Stimulated activated CD8-positive, alpha-beta memory T cell treated with anti-CD3 and anti-CD28 coated beads, Interleukin-2, amount 100 ng/mL, for 48 hours (primary cell): ENCODE results near the gene PRDM15.

ENCODE experiments used
- DNase-seq, 2 donors: peaks; one replicate each; pipeline ENCODE4 v3.0.0-alpha.2; 2020; ENCODE audit warnings: low read depth in 2 of 2

The PRDM15 gene

GRCh38 chr21:41840880-41841279, 38.3 kb downstream of the PRDM15 start:
- no peak for DNase-seq

- DNase-seq: no peak
These were observed 39.6 kb downstream of the PRDM15 start for GRCh38 chr21:41839387-41840000.

- DNase-seq: no peak
These were observed 41.3 kb downstream of the PRDM15 start for GRCh38 chr21:41837756-41838297.

GRCh38 chr21:41836166-41837015, 42.8 kb downstream of the PRDM15 start:
- DNase-seq: no peak

- no peak for DNase-seq
These were observed 43.4 kb downstream of the PRDM15 start for GRCh38 chr21:41835711-41836154.

- no peak for DNase-seq
These were observed 44.0 kb downstream of the PRDM15 start for GRCh38 chr21:41834926-41835663.

- DNase-seq: no peak
These were observed 44.8 kb downstream of the PRDM15 start for GRCh38 chr21:41834252-41834925.

- DNase-seq: no peak
These were observed 45.5 kb downstream of the PRDM15 start for GRCh38 chr21:41833497-41834115.

- DNase-seq: no peak
These were observed 46.3 kb downstream of the PRDM15 start for GRCh38 chr21:41832596-41833496.

- DNase-seq: no peak
These were observed 47.1 kb downstream of the PRDM15 start for GRCh38 chr21:41831866-41832595.

- no peak for DNase-seq
These were observed 47.7 kb downstream of the PRDM15 start for GRCh38 chr21:41831453-41831831.

GRCh38 chr21:41830764-41831452, 48.2 kb downstream of the PRDM15 start:
- DNase-seq: no peak

- no peak for DNase-seq
These were observed 48.9 kb downstream of the PRDM15 start for GRCh38 chr21:41830145-41830707.

- no peak for DNase-seq
These were observed 50.2 kb downstream of the PRDM15 start for GRCh38 chr21:41828884-41829360.

GRCh38 chr21:41827951-41828883, 50.9 kb downstream of the PRDM15 start:
- DNase-seq: no peak

GRCh38 chr21:41825881-41826280, 53.3 kb downstream of the PRDM15 start:
- DNase-seq: no peak

- DNase-seq: no peak
These were observed 53.9 kb downstream of the PRDM15 start for GRCh38 chr21:41825216-41825615.
